ENCODE results near the gene CDCA4.

GRCh38 chr14:105020815-105021655 is at the start of gene CDCA4:
- TF ChIP-seq MYC (IDR thresholded peaks at IDR 0.05; ENCODE audit: low read depth, low read length) (peak; percentile 92), CTCF (IDR thresholded peaks at IDR 0.05; ENCODE audit: low read depth, low read length) (no peak), MAX (IDR thresholded peaks at IDR 0.05; ENCODE audit: low read depth, low read length) (peak; percentile 91), POLR2A (IDR thresholded peaks at IDR 0.05; ENCODE audit: extremely low read depth, insufficient read length) (peak; percentile 84)

All from NB4 (cell line).